Posterior vena cava (tissue), 2 donors: ENCODE results near the gene PNLIPRP2. TPM values are rescaled to one million over a fixed set of nuclear protein-coding genes. Genes with fewer than 3 reads are reported as not detected.

ENCODE experiments used
- DNase-seq: peaks from one replicate; pipeline ENCODE4 v3.0.0-alpha.2; 2020; ENCODE audit warnings: low spot score
- intact Hi-C, 2 donors: fragments of 100-400 bp; cut with DNase I; formaldehyde crosslinking; loops; one replicate each; pipeline versions ENCODE4 v1.14.1 to v1.14.2; 2022 to 2023
- total RNA-seq, 2 donors: library from RNA; stranded (reverse); fragmentation: NEBNext Ultra II Directional; extraction: Animal tissue kit (Norgen Biotek cat#: 25700); gene quantifications; one replicate each; pipeline ENCODE4 v1.2.1, GENCODE V29; 2021
- donor health status: DM: yes; HTN: yes; CAD: no.
- donor health status: DM: yes; HTN: yes; CAD: no.

Gene PNLIPRP2
- total RNA-seq, 2 donors from 2014 or later = 1.3 TPM; not detected in 1

- no peak for DNase-seq
- intact Hi-C loops = no loop called here
These were observed 50.6 kb downstream of the PNLIPRP2 start for GRCh38 chr10:116671274-116671926.

GRCh38 chr10:116672891-116673290 lies 52.1 kb downstream of the PNLIPRP2 start:
- intact Hi-C loops = no loop called here
- DNase-seq = no peak

- intact Hi-C loops = no loop called here
- DNase-seq = no peak
These were observed 53.1 kb downstream of the PNLIPRP2 start for GRCh38 chr10:116673866-116674265.

GRCh38 chr10:116674901-116675423 lies 54.2 kb downstream of the PNLIPRP2 start:
- DNase-seq = peak; percentile 72
- intact Hi-C loops = no loop called here

- intact Hi-C loops = no loop called here
- DNase-seq = peak; percentile 28
These were observed 55.4 kb downstream of the PNLIPRP2 start for GRCh38 chr10:116676118-116676517.

GRCh38 chr10:116676633-116677032 lies 55.9 kb downstream of the PNLIPRP2 start:
- no peak for DNase-seq
- intact Hi-C loops = no loop called here

GRCh38 chr10:116679351-116679750 lies 58.6 kb downstream of the PNLIPRP2 start:
- intact Hi-C loops = no loop called here
- peak; percentile 78 for DNase-seq

- intact Hi-C loops = loop anchor here (2.0 to 10.0 kb wide), 3 partner anchors 62 to 492 kb away; partner anchors contain the start of gene HSPA12A (in 1 of the 2)
- DNase-seq = no peak
These were observed 62.4 kb downstream of the PNLIPRP2 start for GRCh38 chr10:116683166-116683565.

GRCh38 chr10:116683821-116684220 lies 63.1 kb downstream of the PNLIPRP2 start:
- intact Hi-C loops = loop anchor here (1.0 to 10.0 kb wide), 5 partner anchors 18 to 491 kb away; partner anchors contain the start of gene HSPA12A (in 1 of the 2)
- DNase-seq = peak; percentile 53

GRCh38 chr10:116684781-116685180 lies 64.0 kb downstream of the PNLIPRP2 start:
- DNase-seq = peak; percentile 60
- intact Hi-C loops = loop anchor here (1.0 to 10.0 kb wide), 4 partner anchors 18 to 490 kb away; partner anchors contain the start of gene HSPA12A (in 1 of the 2)

- intact Hi-C loops = loop anchor here (10.0 kb wide), 2 partner anchors 59 to 489 kb away; partner anchors contain the start of gene HSPA12A (in 1 of the 2)
- peak; percentile 36 for DNase-seq
These were observed 65.1 kb downstream of the PNLIPRP2 start for GRCh38 chr10:116685807-116686206.

- peak; percentile 37 for DNase-seq
- intact Hi-C loops = loop anchor here (10.0 kb wide), 2 partner anchors 58 to 488 kb away; partner anchors contain the start of gene HSPA12A (in 1 of the 2)
These were observed 65.9 kb downstream of the PNLIPRP2 start for GRCh38 chr10:116686632-116687031.

GRCh38 chr10:116687633-116688032 lies 66.9 kb downstream of the PNLIPRP2 start:
- intact Hi-C loops = loop anchor here (10.0 kb wide), 2 partner anchors 57 to 487 kb away; partner anchors contain the start of gene HSPA12A (in 1 of the 2)
- peak; percentile 35 for DNase-seq

- DNase-seq = peak; percentile 54
- intact Hi-C loops = loop anchor here (10.0 kb wide), 2 partner anchors 57 to 487 kb away; partner anchors contain the start of gene HSPA12A (in 1 of the 2)
These were observed 67.5 kb downstream of the PNLIPRP2 start for GRCh38 chr10:116688241-116688711.

- peak; percentile 22 for DNase-seq
These were observed 68.2 kb downstream of the PNLIPRP2 start for GRCh38 chr10:116688741-116689495.

GRCh38 chr10:116689744-116690143 lies 69.0 kb downstream of the PNLIPRP2 start:
- DNase-seq = no peak
- intact Hi-C loops = loop anchor here (10.0 kb wide), 2 partner anchors 55 to 485 kb away; partner anchors contain the start of gene HSPA12A (in 2 of the 2)

More at GRCh38 chr10:116688741-116689495, 68.2 kb downstream of the PNLIPRP2 start:
- intact Hi-C loops = loop anchor here (10.0 kb wide), 2 partner anchors 56 to 486 kb away; partner anchors contain the start of gene HSPA12A (in 1 of the 2)

GRCh38 chr10:116690356-116691322 lies 69.9 kb downstream of the PNLIPRP2 start:
- intact Hi-C loops = loop anchor here in 1 of 2 donors (10.0 kb wide), 1 partner anchor 54 kb away; the partner anchor contains the start of gene HSPA12A

GRCh38 chr10:116691635-116692034 lies 70.9 kb downstream of the PNLIPRP2 start:
- intact Hi-C loops = loop anchor here in 1 of 2 donors (10.0 kb wide), 1 partner anchor 53 kb away; the partner anchor contains the start of gene HSPA12A
- DNase-seq = peak; percentile 82

More at GRCh38 chr10:116690356-116691322, 69.9 kb downstream of the PNLIPRP2 start:
- DNase-seq = peak; percentile 68
